Activated CD8-positive, alpha-beta T cell treated with anti-CD3 and anti-CD28 coated beads for 36 hours (primary cell): ENCODE results near the gene CLCN4. TPM values are rescaled to one million over a fixed set of nuclear protein-coding genes. Genes with fewer than 3 reads are reported as not detected.

ENCODE experiments used
- ATAC-seq: fragments of 200-7000 bp; cut with Tn5 transposase; one replicate; pipeline ENCODE4 v1.10.0; 2021; ENCODE audit warnings: mild to moderate bottlenecking, moderate library complexity
- CTCF ChIA-PET: fragments of 350-600 bp; sonication (Branson Sonifier 250); formaldehyde crosslinking; loops from one replicate; lab custom pipeline; 2021; ENCODE audit warnings: antibody characterized with exemption; lab: Charles Lee
- POLR2A ChIA-PET: fragments of 350-600 bp; sonication (Branson Sonifier 250); formaldehyde crosslinking; loops from one replicate; lab custom pipeline; 2021; ENCODE audit warnings: antibody characterized with exemption; lab: Charles Lee
- DNase-seq: peaks from one replicate; pipeline ENCODE4 v3.0.0-alpha.2; 2020
- H3K27ac Mint-ChIP-seq: one replicate; pipeline ENCODE4 v1.8.0; 2021; ENCODE audit warnings: mild to moderate bottlenecking, mixed read lengths
- H3K27me3 Mint-ChIP-seq: one replicate; pipeline ENCODE4 v1.8.0; 2021; ENCODE audit warnings: mixed read lengths
- H3K36me3 Mint-ChIP-seq: one replicate; pipeline ENCODE4 v1.8.0; 2021; ENCODE audit warnings: low read depth, mixed read lengths
- H3K4me1 Mint-ChIP-seq: one replicate; pipeline ENCODE4 v1.8.0; 2021; ENCODE audit warnings: low read depth, mixed read lengths
- H3K4me3 Mint-ChIP-seq: one replicate; pipeline ENCODE4 v1.8.0; 2021; ENCODE audit warnings: mild to moderate bottlenecking, moderate library complexity, mixed read lengths
- H3K9me3 Mint-ChIP-seq: one replicate; pipeline ENCODE4 v1.8.0; 2021; ENCODE audit warnings: mixed read lengths
- intact Hi-C: fragments of 100-400 bp; cut with micrococcal nuclease; formaldehyde crosslinking; loops from one replicate; pipeline ENCODE4 v1.10.0; 2022
- total RNA-seq, 2 experiments: library from RNA; stranded (reverse); gene quantifications; one replicate each; pipeline ENCODE4 v1.2.3, GENCODE V29; 2021
- TF ChIP-seq, protein P1 (sequence below): fragments of 200-600 bp; IDR thresholded peaks from one replicate; pipeline ENCODE4 v1.8.0; 2022; ENCODE audit warnings: antibody characterized with exemption, mild to moderate bottlenecking

The CLCN4 gene
- total RNA-seq, 2 experiments from 2014 or later, result not detected

DNA sequence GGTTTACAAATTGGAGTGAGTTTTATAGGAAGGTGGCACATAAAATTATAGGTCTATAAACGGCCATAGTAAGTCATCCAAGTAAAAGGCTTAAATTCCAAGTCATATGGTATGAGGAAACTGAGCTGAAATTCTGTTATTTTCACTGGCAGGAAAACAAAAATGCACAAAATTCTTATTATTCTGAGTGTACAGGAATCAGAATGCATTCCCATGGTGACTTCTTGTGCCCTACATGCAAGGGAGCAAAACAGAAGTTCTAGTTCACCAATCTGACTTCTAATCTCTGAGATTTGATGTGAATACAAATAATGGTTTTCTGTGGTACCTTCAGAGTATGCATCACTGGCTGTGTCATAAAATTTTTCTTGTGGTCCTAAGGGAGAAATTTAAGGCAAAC is 102.9 kb downstream of the CLCN4 start:
- ATAC-seq (no peak), DNase-seq (no peak)
- no peak overlapping the region for H3K4me3 Mint-ChIP-seq
- intact Hi-C loops, result no loop called here
- no peaks in the 10 kb centered on the region for H3K36me3 Mint-ChIP-seq
- TF ChIP-seq, protein P1, sequence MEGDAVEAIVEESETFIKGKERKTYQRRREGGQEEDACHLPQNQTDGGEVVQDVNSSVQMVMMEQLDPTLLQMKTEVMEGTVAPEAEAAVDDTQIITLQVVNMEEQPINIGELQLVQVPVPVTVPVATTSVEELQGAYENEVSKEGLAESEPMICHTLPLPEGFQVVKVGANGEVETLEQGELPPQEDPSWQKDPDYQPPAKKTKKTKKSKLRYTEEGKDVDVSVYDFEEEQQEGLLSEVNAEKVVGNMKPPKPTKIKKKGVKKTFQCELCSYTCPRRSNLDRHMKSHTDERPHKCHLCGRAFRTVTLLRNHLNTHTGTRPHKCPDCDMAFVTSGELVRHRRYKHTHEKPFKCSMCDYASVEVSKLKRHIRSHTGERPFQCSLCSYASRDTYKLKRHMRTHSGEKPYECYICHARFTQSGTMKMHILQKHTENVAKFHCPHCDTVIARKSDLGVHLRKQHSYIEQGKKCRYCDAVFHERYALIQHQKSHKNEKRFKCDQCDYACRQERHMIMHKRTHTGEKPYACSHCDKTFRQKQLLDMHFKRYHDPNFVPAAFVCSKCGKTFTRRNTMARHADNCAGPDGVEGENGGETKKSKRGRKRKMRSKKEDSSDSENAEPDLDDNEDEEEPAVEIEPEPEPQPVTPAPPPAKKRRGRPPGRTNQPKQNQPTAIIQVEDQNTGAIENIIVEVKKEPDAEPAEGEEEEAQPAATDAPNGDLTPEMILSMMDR, result no peak
- no peak overlapping the region for H3K27ac Mint-ChIP-seq
- H3K9me3 Mint-ChIP-seq, result no peaks in the 10 kb centered on the region
- CTCF ChIA-PET, result no interaction called here
- H3K27me3 Mint-ChIP-seq, result no peaks in the 10 kb centered on the region
- POLR2A ChIA-PET, result no interaction called here
- no peaks in the 10 kb centered on the region for H3K4me1 Mint-ChIP-seq

DNA sequence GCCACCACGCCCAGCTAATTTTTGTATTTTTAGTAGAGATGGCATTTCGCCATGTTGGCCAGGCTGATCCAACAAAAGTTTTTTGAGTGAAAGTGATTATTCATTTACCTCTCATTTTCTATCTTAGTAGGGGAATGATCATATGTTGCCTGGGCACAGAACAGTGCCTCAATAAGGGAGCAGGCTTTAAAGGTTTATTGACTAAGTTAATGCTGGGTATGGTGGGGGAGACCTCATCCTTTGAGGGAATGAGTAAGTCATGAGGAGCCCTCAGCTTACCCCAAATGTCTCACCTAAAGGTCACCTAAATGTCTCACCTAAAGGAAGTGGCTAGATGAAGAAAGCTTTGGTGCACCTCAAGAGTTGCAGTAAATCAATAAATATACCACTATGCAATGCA is 109.0 kb downstream of the CLCN4 start:
- Mint-ChIP-seq H3K9me3 (no peaks in the 10 kb centered on the region), H3K4me1 (no peaks in the 10 kb centered on the region), H3K4me3 (no peak overlapping the region), H3K27me3 (no peaks in the 10 kb centered on the region), H3K27ac (no peak overlapping the region), H3K36me3 (no peaks in the 10 kb centered on the region)
- intact Hi-C loops, result no loop called here
- TF ChIP-seq, protein P1, result no peak
- ATAC-seq (peak; percentile 91), DNase-seq (no peak)
- CTCF ChIA-PET, result no interaction called here
- POLR2A ChIA-PET, result no interaction called here

DNA sequence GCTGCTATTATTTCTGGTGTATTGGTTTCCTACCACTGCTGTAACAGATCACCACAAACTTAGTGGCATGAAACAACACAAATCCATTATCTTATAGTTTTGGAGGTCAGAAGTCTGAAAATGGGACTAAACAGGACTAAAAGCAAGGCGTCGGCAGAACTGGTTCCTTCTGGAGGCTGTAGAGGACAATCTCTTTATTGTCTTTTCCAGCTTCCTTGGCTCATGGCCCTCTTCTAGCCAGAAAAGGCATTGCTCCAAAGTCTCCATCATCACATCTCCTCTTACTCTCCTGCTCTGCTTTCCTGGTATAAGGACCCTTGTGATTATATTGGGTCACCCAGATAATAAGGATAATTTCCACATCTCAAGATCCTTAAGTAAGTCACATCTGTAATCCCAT is 121.9 kb downstream of the CLCN4 start:
- TF ChIP-seq, protein P1, result no peak
- no peak overlapping the region for H3K4me3 Mint-ChIP-seq
- H3K9me3 Mint-ChIP-seq, result no peaks in the 10 kb centered on the region
- no peak for DNase-seq
- no peaks in the 10 kb centered on the region for H3K36me3 Mint-ChIP-seq
- CTCF ChIA-PET, result no interaction called here
- POLR2A ChIA-PET, result no interaction called here
- intact Hi-C loops, result no loop called here
- no peaks in the 10 kb centered on the region for H3K27me3 Mint-ChIP-seq
- H3K4me1 Mint-ChIP-seq, result no peaks in the 10 kb centered on the region
- no peak for ATAC-seq
- H3K27ac Mint-ChIP-seq, result no peak overlapping the region

DNA sequence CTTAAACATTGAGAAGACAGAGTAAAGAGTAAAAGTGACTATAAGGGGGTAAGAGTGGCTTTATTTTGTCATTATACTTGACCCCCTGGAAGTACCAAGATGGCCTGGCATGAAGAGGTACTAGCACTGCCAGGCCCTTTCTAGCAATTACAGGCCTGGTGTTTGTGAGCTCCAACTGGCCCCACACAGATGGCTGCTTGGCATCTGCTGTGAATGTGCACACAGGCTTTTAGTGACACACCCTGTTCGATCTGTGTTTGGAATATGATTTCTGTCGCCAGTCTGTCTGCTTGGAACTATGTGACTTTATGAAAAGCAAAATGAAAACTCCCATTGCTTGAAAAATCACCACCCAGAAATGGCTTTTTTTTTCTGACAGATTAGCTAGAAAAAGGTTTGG is 123.3 kb downstream of the CLCN4 start:
- no peak overlapping the region for H3K27ac Mint-ChIP-seq
- no peaks in the 10 kb centered on the region for H3K36me3 Mint-ChIP-seq
- TF ChIP-seq, protein P1, result no peak
- ChIA-PET POLR2A (no interaction called here), CTCF (interaction anchor here (1.0 kb wide), 1 partner anchor 90 kb away, joined by 3 read pairs; no protein-coding TSS in a partner anchor)
- no peaks in the 10 kb centered on the region for H3K9me3 Mint-ChIP-seq
- DNase-seq (no peak), ATAC-seq (no peak)
- no peaks in the 10 kb centered on the region for H3K4me1 Mint-ChIP-seq
- H3K27me3 Mint-ChIP-seq, result no peaks in the 10 kb centered on the region
- intact Hi-C loops, result no loop called here
- H3K4me3 Mint-ChIP-seq, result no peak overlapping the region

DNA sequence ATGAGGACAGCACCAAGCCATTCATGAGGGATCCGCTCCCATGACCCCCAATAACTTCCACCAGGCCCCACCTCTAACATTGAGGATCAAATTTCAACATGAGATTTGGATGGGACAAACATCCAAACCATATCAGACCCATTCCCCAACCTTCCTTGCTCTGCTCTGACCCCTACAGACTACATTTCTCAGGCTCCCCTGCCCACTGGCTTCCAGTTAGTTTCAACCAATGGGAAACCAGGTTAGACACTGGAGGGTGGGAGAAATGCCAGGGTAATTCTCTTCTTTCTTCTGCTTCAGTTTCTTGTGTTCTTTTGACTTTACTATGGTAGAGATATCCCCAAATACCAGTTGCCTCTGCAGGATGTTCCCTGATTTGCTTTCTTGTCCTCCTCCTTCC is 125.7 kb downstream of the CLCN4 start:
- ChIA-PET POLR2A (no interaction called here), CTCF (no interaction called here)
- no peak for ATAC-seq
- Mint-ChIP-seq H3K36me3 (no peaks in the 10 kb centered on the region), H3K4me3 (no peak overlapping the region), H3K9me3 (no peaks in the 10 kb centered on the region), H3K27ac (no peak overlapping the region), H3K4me1 (no peaks in the 10 kb centered on the region), H3K27me3 (no peaks in the 10 kb centered on the region)
- TF ChIP-seq, protein P1, result no peak
- intact Hi-C loops, result no loop called here
- no peak for DNase-seq
